SK-N-SH treated with all-trans-retinoic acid at 6 μM for 48 hours (cell line): ENCODE results near the gene PFKP.

Experiments used
- ATAC-seq: fragments of 200-7000 bp; cut with Tn5 transposase; 3 replicates; pipeline ENCODE4 v1.9.1; 2020; ENCODE audit warnings: mild to moderate bottlenecking, moderate library complexity
- ARNTL ChIP-seq: fragments of 450-650 bp; formaldehyde crosslinking; IDR thresholded peaks from 2 replicates; pipeline ENCODE4 v1.5.0; 2020; ENCODE audit warnings: low read depth, mild to moderate bottlenecking, moderate library complexity, borderline replicate concordance
- BACH2 ChIP-seq: fragments of 250-450 bp; sonication (Bioruptor Pico); IDR thresholded peaks from 2 replicates; pipeline ENCODE4 v1.9.0; 2021; ENCODE audit warnings: mild to moderate bottlenecking, borderline replicate concordance
- CSDC2 ChIP-seq: fragments of 250-450 bp; sonication (Bioruptor Pico); IDR thresholded peaks from 2 replicates; pipeline ENCODE4 v1.5.0; 2020; ENCODE audit warnings: mild to moderate bottlenecking, moderate library complexity
- CSRNP3 ChIP-seq: fragments of 250-450 bp; sonication (Bioruptor Pico); IDR thresholded peaks from 2 replicates; pipeline ENCODE4 v1.5.1; 2021; ENCODE audit warnings: mild to moderate bottlenecking, moderate library complexity
- GLIS3 ChIP-seq: fragments of 250-450 bp; sonication (Bioruptor Pico); IDR thresholded peaks from 2 replicates; pipeline ENCODE4 v1.5.0; 2020; ENCODE audit warnings: mild to moderate bottlenecking, moderate library complexity
- ISL1 ChIP-seq: fragments of 250-450 bp; sonication (Bioruptor Pico); IDR thresholded peaks from 2 replicates; pipeline ENCODE4 v2.1.2; 2022; ENCODE audit warnings: mild to moderate bottlenecking, moderate library complexity
- OSR1 ChIP-seq: fragments of 250-450 bp; sonication (Bioruptor Pico); IDR thresholded peaks from 2 replicates; pipeline ENCODE4 v1.8.0; 2022; ENCODE audit warnings: moderate library complexity, mild to moderate bottlenecking, inconsistent platforms
- PPARA ChIP-seq: fragments of 250-450 bp; sonication (Bioruptor Pico); IDR thresholded peaks from 2 replicates; pipeline ENCODE4 v1.5.0; 2020; ENCODE audit warnings: mild to moderate bottlenecking, borderline replicate concordance
- SNAI2 ChIP-seq: fragments of 250-450 bp; sonication (Bioruptor Pico); IDR thresholded peaks from 2 replicates; pipeline ENCODE4 v1.5.0; 2020; ENCODE audit warnings: mild to moderate bottlenecking, moderate library complexity
- TCF4 ChIP-seq: fragments of 250-450 bp; sonication (Bioruptor Pico); IDR thresholded peaks from 2 replicates; pipeline ENCODE4 v1.8.0; 2021; ENCODE audit warnings: mild to moderate bottlenecking, moderate library complexity, borderline replicate concordance
- TOX ChIP-seq: fragments of 250-450 bp; sonication (Bioruptor Pico); IDR thresholded peaks from 2 replicates; pipeline ENCODE4 v1.8.0; 2021; ENCODE audit warnings: mild to moderate bottlenecking, moderate library complexity, borderline replicate concordance
- TSHZ2 ChIP-seq: fragments of 250-450 bp; sonication (Bioruptor Pico); IDR thresholded peaks from 2 replicates; pipeline ENCODE4 v1.5.0; 2020; ENCODE audit warnings: mild to moderate bottlenecking, moderate library complexity
- ZC3H10 ChIP-seq: fragments of 250-450 bp; sonication (Bioruptor Pico); IDR thresholded peaks from 2 replicates; pipeline ENCODE4 v1.5.1; 2021; ENCODE audit warnings: mild to moderate bottlenecking, moderate library complexity
- ZFP3 ChIP-seq: fragments of 250-450 bp; sonication (Bioruptor Pico); IDR thresholded peaks from 2 replicates; pipeline ENCODE4 v1.5.0; 2020; ENCODE audit warnings: mild to moderate bottlenecking, moderate library complexity
- ZFP30 ChIP-seq: fragments of 450-650 bp; formaldehyde crosslinking; IDR thresholded peaks from 2 replicates; pipeline ENCODE4 v1.5.0; 2022; ENCODE audit warnings: mild to moderate bottlenecking, moderate library complexity
- ZNF565 ChIP-seq: fragments of 450-650 bp; formaldehyde crosslinking; conservative IDR thresholded peaks from 2 replicates; pipeline ENCODE4 v1.5.0; 2020; ENCODE audit warnings: low read depth, mild to moderate bottlenecking, moderate library complexity
- ZNF70 ChIP-seq: fragments of 450-650 bp; formaldehyde crosslinking; IDR thresholded peaks from 2 replicates; pipeline ENCODE4 v1.5.0; 2020; ENCODE audit warnings: mild to moderate bottlenecking, moderate library complexity
- ZNF8 ChIP-seq: fragments of 450-650 bp; formaldehyde crosslinking; IDR thresholded peaks from 2 replicates; pipeline ENCODE4 v1.5.0; 2020; ENCODE audit warnings: mild to moderate bottlenecking, moderate library complexity
- TF ChIP-seq, protein P1 (sequence below): fragments of 250-450 bp; sonication (Bioruptor Pico); IDR thresholded peaks from 2 replicates; pipeline ENCODE4 v1.8.0; 2020; ENCODE audit warnings: mild to moderate bottlenecking, moderate library complexity, borderline replicate concordance
- TF ChIP-seq, protein P2 (sequence below): fragments of 250-450 bp; sonication (Bioruptor Pico); IDR thresholded peaks from 2 replicates; pipeline ENCODE4 v1.8.0; 2021; ENCODE audit warnings: low read depth, mild to moderate bottlenecking, moderate library complexity, borderline replicate concordance

The PFKP gene

GRCh38 chr10:3033925-3034324, 33.4 kb upstream of the PFKP start:
- TF ChIP-seq, protein P1, sequence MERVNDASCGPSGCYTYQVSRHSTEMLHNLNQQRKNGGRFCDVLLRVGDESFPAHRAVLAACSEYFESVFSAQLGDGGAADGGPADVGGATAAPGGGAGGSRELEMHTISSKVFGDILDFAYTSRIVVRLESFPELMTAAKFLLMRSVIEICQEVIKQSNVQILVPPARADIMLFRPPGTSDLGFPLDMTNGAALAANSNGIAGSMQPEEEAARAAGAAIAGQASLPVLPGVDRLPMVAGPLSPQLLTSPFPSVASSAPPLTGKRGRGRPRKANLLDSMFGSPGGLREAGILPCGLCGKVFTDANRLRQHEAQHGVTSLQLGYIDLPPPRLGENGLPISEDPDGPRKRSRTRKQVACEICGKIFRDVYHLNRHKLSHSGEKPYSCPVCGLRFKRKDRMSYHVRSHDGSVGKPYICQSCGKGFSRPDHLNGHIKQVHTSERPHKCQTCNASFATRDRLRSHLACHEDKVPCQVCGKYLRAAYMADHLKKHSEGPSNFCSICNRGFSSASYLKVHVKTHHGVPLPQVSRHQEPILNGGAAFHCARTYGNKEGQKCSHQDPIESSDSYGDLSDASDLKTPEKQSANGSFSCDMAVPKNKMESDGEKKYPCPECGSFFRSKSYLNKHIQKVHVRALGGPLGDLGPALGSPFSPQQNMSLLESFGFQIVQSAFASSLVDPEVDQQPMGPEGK = no peak
- TF ChIP-seq, protein P2, sequence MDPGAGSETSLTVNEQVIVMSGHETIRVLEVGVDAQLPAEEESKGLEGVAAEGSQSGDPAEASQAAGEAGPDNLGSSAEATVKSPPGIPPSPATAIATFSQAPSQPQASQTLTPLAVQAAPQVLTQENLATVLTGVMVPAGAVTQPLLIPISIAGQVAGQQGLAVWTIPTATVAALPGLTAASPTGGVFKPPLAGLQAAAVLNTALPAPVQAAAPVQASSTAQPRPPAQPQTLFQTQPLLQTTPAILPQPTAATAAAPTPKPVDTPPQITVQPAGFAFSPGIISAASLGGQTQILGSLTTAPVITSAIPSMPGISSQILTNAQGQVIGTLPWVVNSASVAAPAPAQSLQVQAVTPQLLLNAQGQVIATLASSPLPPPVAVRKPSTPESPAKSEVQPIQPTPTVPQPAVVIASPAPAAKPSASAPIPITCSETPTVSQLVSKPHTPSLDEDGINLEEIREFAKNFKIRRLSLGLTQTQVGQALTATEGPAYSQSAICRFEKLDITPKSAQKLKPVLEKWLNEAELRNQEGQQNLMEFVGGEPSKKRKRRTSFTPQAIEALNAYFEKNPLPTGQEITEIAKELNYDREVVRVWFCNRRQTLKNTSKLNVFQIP (CRISPR knock-in tag) = no peak
- no peak for TF ChIP-seq SNAI2
- TF ChIP-seq ZC3H10 = no peak
- TF ChIP-seq GLIS3 (CRISPR knock-in tag) = no peak
- no peak for TF ChIP-seq OSR1 (CRISPR knock-in tag)
- TF ChIP-seq ZNF8 (CRISPR knock-in tag) = no peak
- no peak for TF ChIP-seq PPARA
- TF ChIP-seq TSHZ2 (CRISPR knock-in tag) = no peak
- TF ChIP-seq TOX = no peak
- no peak for TF ChIP-seq CSRNP3 (CRISPR knock-in tag)
- no peak for TF ChIP-seq ZFP30
- TF ChIP-seq ZNF70 (CRISPR knock-in tag) = no peak
- no peak for TF ChIP-seq CSDC2
- no peak for TF ChIP-seq BACH2 (CRISPR knock-in tag)
- TF ChIP-seq TCF4 = no peak
- no peak for TF ChIP-seq ZFP3 (CRISPR knock-in tag)
- TF ChIP-seq ISL1 = no peak
- no peak for TF ChIP-seq ZNF565 (CRISPR knock-in tag)
- no peak for TF ChIP-seq ARNTL (CRISPR knock-in tag)
- ATAC-seq = no peak

DNA sequence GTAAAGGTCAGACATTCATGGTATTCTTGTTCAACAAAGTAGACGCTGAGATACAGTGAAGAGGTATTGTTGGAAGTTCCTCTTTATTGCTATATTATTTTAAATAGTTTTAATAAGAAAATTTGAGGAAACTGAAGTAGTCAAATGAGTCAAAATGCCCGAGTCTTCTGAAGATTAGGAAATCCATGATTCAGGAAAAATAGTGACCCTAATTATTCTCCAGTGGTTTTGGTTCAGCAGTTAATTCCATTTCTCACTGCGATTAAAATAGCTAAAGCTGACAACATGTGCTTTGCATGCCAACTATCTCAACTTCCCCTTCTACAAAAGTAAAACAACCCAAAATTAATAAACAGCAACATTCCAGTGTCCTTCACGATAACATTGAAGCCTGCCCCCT, 32.7 kb upstream of the PFKP start:
- no peak for ATAC-seq
- no peak for TF ChIP-seq CSRNP3 (CRISPR knock-in tag)
- TF ChIP-seq, protein P2 (CRISPR knock-in tag) = no peak
- no peak for TF ChIP-seq CSDC2
- TF ChIP-seq ISL1 = no peak
- no peak for TF ChIP-seq ZNF70 (CRISPR knock-in tag)
